PC-9 (cell line): ENCODE data around the gene PIEZO2. TPM values are rescaled to one million over a fixed set of nuclear protein-coding genes. Genes with fewer than 3 reads are reported as not detected.

ENCODE experiments used
- BruUV-seq: library from RNA; stranded (reverse); fragments of 400-500 nt; replicated peaks from 2 replicates; lab custom pipeline; 2021; lab: Mats Ljungman, UMichigan
- CTCF ChIA-PET: fragments of 300-600 bp; sonication (Branson Sonifier 250); formaldehyde crosslinking; loops from one replicate; lab custom pipeline; 2022; ENCODE audit warnings: antibody characterized with exemption; lab: Charles Lee
- POLR2A ChIA-PET: fragments of 300-600 bp; sonication (Branson Sonifier 250); formaldehyde crosslinking; loops from one replicate; lab custom pipeline; 2022; ENCODE audit warnings: antibody characterized with exemption; ENCODE audit not compliant: unreplicated experiment; lab: Charles Lee
- DNase-seq, 2 experiments: peaks; one replicate each; pipeline versions ENCODE4 v3.0.0 to v3.0.0-alpha.2; 2015 to 2022; ENCODE audit warnings: mixed read lengths in 1 of 2
- H2AFZ ChIP-seq: fragments of 200-600 bp; sonication (generic); 2 replicates; pipeline ENCODE4 v1.8.1; 2017; ENCODE audit warnings: antibody characterized with exemption
- H3F3A ChIP-seq: fragments of 200-600 bp; sonication (generic); 2 replicates; pipeline ENCODE4 v1.8.1; 2017; ENCODE audit warnings: antibody characterized with exemption, mild to moderate bottlenecking, low read depth; ENCODE audit not compliant: insufficient read depth
- H3K27ac ChIP-seq: fragments of 200-600 bp; sonication (generic); 2 replicates; pipeline ENCODE4 v1.6.1; 2016; ENCODE audit warnings: mixed run types
- H3K27me3 ChIP-seq: fragments of 200-600 bp; sonication (generic); 2 replicates; pipeline ENCODE4 v1.6.1; 2016; ENCODE audit warnings: low read depth, mixed run types; ENCODE audit not compliant: insufficient read depth
- H3K36me3 ChIP-seq: fragments of 200-600 bp; sonication (generic); 2 replicates; pipeline ENCODE4 v1.6.1; 2016; ENCODE audit warnings: low read depth, mixed run types
- H3K4me1 ChIP-seq: fragments of 200-600 bp; sonication (generic); replicated peaks from 2 replicates; pipeline ENCODE4 v1.6.1; 2016; ENCODE audit warnings: mixed run types; ENCODE audit not compliant: insufficient read depth
- H3K4me2 ChIP-seq: fragments of 200-600 bp; sonication (generic); 2 replicates; pipeline ENCODE4 v1.6.1; 2017; ENCODE audit warnings: mixed run types
- H3K4me3 ChIP-seq: fragments of 200-600 bp; sonication (generic); 2 replicates; pipeline ENCODE4 v1.6.1; 2016; ENCODE audit warnings: mixed run types
- H3K79me2 ChIP-seq: fragments of 200-600 bp; sonication (generic); 2 replicates; pipeline ENCODE4 v1.6.1; 2017; ENCODE audit warnings: low read depth, mixed run types
- H3K9me2 ChIP-seq: fragments of 200-600 bp; sonication (generic); 2 replicates; pipeline ENCODE4 v1.8.1; 2017; ENCODE audit warnings: mild to moderate bottlenecking; ENCODE audit not compliant: insufficient read depth
- H3K9me3 ChIP-seq: fragments of 200-600 bp; sonication (generic); 2 replicates; pipeline ENCODE4 v1.8.1; 2016; ENCODE audit warnings: low read depth; ENCODE audit not compliant: insufficient read depth
- H4K20me1 ChIP-seq: fragments of 200-600 bp; sonication (generic); 2 replicates; pipeline ENCODE4 v1.8.1; 2017; ENCODE audit not compliant: insufficient read depth
- CTCF ChIP-seq: fragments of 200-600 bp; sonication (generic); conservative IDR thresholded peaks from 2 replicates; pipeline ENCODE4 v1.6.1; 2017; ENCODE audit warnings: mixed run types, antibody characterized with exemption, mild to moderate bottlenecking, moderate library complexity
- EZH2 ChIP-seq: fragments of 200-600 bp; sonication (generic); IDR thresholded peaks from 2 replicates; pipeline ENCODE4 v1.8.0; 2017; ENCODE audit warnings: antibody characterized with exemption, low read depth
- intact Hi-C: fragments of 100-400 bp; cut with micrococcal nuclease; formaldehyde crosslinking; loops from one replicate; pipeline ENCODE4 v1.10.0; 2022; ENCODE audit not compliant: unreplicated experiment
- total RNA-seq: library from RNA; stranded (reverse); gene quantifications from 2 replicates; pipeline ENCODE4 v1.2.3, GENCODE V29; 2021

The PIEZO2 gene
- total RNA-seq, 1 experiment from 2014 or later, result not detected

- Histone ChIP-seq H3K36me3 (no peaks in the 10 kb centered on the region), H2AFZ (no peak overlapping the region), H3K9me3 (no peaks in the 10 kb centered on the region), H3F3A (no peaks in the 10 kb centered on the region), H3K4me1 (no peaks in the 10 kb centered on the region), H3K9me2 (no peaks in the 10 kb centered on the region), H3K4me3 (no peak overlapping the region), H3K27ac (no peak overlapping the region), H3K4me2 (no peak overlapping the region), H4K20me1 (no peaks in the 10 kb centered on the region), H3K27me3 (peaks cover 41% of the 10 kb centered on the region; the same call in 1 of the 2 replicates), H3K79me2 (no peaks in the 10 kb centered on the region)
- intact Hi-C loops, result no loop called here
- BruUV-seq, result no TSS peak
- POLR2A ChIA-PET, result no interaction called here
- TF ChIP-seq EZH2, result no peak
- TF ChIP-seq CTCF, result no peak
- CTCF ChIA-PET, result no interaction called here
- no peak for DNase-seq
These were observed 277.1 kb downstream of the PIEZO2 start for GRCh38 chr18:10872304-10872703.

GRCh38 chr18:10864722-10865121 lies 284.6 kb downstream of the PIEZO2 start:
- no peak overlapping the region for H3K4me3 ChIP-seq
- POLR2A ChIA-PET, result no interaction called here
- H3K27ac ChIP-seq, result no peak overlapping the region
- no TSS peak for BruUV-seq
- no peak for DNase-seq
- intact Hi-C loops, result loop anchor here (1.0 kb wide), 1 partner anchor 30 kb away; no protein-coding TSS in a partner anchor
- no peaks in the 10 kb centered on the region for H3K79me2 ChIP-seq
- H3K36me3 ChIP-seq, result no peaks in the 10 kb centered on the region
- no peaks in the 10 kb centered on the region for H3K9me3 ChIP-seq
- no peaks in the 10 kb centered on the region for H3F3A ChIP-seq
- no peak overlapping the region for H2AFZ ChIP-seq
- H4K20me1 ChIP-seq, result no peaks in the 10 kb centered on the region
- CTCF ChIA-PET, result no interaction called here
- no peak for TF ChIP-seq EZH2
- no peak for TF ChIP-seq CTCF
- no peaks in the 10 kb centered on the region for H3K9me2 ChIP-seq
- no peak overlapping the region for H3K4me2 ChIP-seq
- H3K27me3 ChIP-seq, result peaks cover 35% of the 10 kb centered on the region; the same call in 1 of the 2 replicates
- no peaks in the 10 kb centered on the region for H3K4me1 ChIP-seq

GRCh38 chr18:10863026-10863425 lies 286.3 kb downstream of the PIEZO2 start:
- Histone ChIP-seq H3K4me2 (no peak overlapping the region), H3K9me2 (no peaks in the 10 kb centered on the region), H2AFZ (no peak overlapping the region), H3K4me1 (no peaks in the 10 kb centered on the region), H3K27ac (no peak overlapping the region), H3K36me3 (no peaks in the 10 kb centered on the region), H3K9me3 (no peaks in the 10 kb centered on the region), H3K79me2 (no peaks in the 10 kb centered on the region), H3K4me3 (no peak overlapping the region), H3K27me3 (peaks cover 39% of the 10 kb centered on the region), H3F3A (no peaks in the 10 kb centered on the region), H4K20me1 (no peaks in the 10 kb centered on the region)
- no peak for TF ChIP-seq EZH2
- no peak for TF ChIP-seq CTCF
- no TSS peak for BruUV-seq
- ChIA-PET CTCF (no interaction called here), POLR2A (no interaction called here)
- intact Hi-C loops, result no loop called here
- no peak for DNase-seq
